ENCODE measurements around the gene CCNJ.

The CCNJ gene

GRCh38 chr10:96077156-96077555 lies 33.8 kb downstream of the CCNJ start:
- in situ Hi-C loops (cut with MboI; ENCODE audit: low sequenced_read_pairs, unreplicated experiment), result no loop called here
- TF ChIP-seq CTCF (IDR thresholded peaks at IDR 0.05; ENCODE audit: borderline replicate concordance, control extremely low read depth, extremely low read depth, insufficient read depth, missing control alignments), result no peak
- no peak for DNase-seq (ENCODE audit: low spot score)

DNA sequence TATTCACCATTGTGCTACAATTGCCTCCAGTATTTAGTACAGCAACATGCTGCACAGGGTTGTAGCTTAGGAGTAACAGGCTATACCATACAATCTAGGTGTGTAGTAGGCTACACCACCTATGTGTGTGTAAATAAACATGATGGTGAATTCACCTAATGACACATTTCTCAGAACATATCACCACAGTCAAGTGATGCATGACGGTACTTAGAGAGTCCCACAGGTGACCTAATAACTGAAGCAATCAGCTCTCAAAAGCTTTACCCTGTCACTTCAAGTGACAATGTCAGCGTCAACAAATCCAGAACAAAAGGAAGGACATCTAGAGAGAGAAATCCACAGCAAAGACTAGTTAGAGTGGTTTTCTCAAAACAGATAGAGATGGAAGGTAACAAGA lies 38.8 kb downstream of the CCNJ start:
- TF ChIP-seq CTCF (IDR thresholded peaks at IDR 0.05; ENCODE audit: borderline replicate concordance, control extremely low read depth, extremely low read depth, insufficient read depth, missing control alignments), result no peak
- in situ Hi-C loops (cut with MboI; ENCODE audit: low sequenced_read_pairs, unreplicated experiment), result no loop called here
- DNase-seq (ENCODE audit: low spot score), result peak; percentile 18

- in situ Hi-C loops (cut with MboI; ENCODE audit: low sequenced_read_pairs, unreplicated experiment), result no loop called here
- no peak for TF ChIP-seq CTCF (IDR thresholded peaks at IDR 0.05; ENCODE audit: borderline replicate concordance, control extremely low read depth, extremely low read depth, insufficient read depth, missing control alignments)
- no peak for DNase-seq (ENCODE audit: low spot score)
Measured at GRCh38 chr10:96082748-96083147, 39.4 kb downstream of the CCNJ start.

DNA sequence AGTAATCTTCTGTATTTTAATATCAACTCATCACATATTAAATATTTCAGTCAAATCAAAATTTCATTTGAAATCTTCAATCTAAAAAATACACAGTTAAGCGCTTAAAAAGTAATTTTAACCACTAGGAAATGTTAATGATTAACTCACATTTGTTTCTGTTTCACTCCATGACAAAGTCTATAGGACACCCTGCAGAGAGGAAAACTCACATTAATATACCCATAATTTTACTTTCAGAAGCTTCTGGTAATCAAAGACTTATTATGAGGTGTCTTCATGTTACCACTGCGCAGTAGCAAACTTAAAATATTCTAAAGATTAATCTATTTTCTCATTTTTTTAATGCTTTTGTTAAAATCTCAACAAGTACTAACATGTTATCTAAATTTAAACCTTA lies 45.7 kb downstream of the CCNJ start:
- no peak for TF ChIP-seq CTCF (IDR thresholded peaks at IDR 0.05; ENCODE audit: borderline replicate concordance, control extremely low read depth, extremely low read depth, insufficient read depth, missing control alignments)
- in situ Hi-C loops (cut with MboI; ENCODE audit: low sequenced_read_pairs, unreplicated experiment), result no loop called here
- peak; percentile 32 for DNase-seq (ENCODE audit: low spot score)

DNA sequence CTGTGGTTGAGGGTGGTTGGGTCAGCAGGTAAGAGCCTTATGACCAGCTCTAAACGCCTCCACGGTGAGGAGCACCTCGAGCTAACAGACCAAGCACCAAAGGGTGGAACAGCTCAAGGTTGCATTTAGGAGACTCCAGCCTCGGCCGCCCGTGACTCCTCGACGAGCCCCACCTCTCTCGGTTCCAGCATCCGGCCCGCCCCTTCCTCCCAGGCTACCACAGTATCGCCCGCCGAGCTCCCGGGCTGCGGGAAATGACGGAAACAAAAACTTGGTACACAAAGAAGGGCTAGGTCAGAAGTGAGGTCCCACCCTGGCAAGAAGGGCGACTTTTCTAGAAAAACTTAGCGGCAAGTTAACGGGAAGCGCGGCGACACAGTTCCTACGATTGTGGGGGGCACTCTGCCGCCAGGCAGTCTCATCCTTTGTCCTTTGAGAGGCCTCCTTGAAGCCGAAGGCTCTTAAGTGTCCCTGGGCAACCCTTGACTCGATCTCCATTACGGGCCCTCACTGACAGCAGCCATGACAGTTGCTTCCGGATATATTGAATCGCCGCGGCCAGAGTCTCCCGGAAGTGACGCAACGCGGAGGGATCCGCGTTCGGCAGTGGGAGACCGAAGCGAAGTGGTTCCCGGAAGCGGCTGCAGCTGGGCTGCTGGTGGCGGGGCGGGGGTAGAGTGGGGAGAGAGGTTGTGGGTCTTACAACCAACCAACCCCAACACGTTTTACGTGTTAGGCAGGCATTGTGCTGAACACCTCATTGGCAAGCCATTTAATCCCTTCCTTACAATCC lies 46.5 kb downstream of the CCNJ start:
- DNase-seq (ENCODE audit: low spot score), result peak; percentile 91
- in situ Hi-C loops (cut with MboI; ENCODE audit: low sequenced_read_pairs, unreplicated experiment), result no loop called here
- TF ChIP-seq CTCF (IDR thresholded peaks at IDR 0.05; ENCODE audit: borderline replicate concordance, control extremely low read depth, extremely low read depth, insufficient read depth, missing control alignments), result no peak

- in situ Hi-C loops (cut with MboI; ENCODE audit: low sequenced_read_pairs, unreplicated experiment), result no loop called here
- DNase-seq (ENCODE audit: low spot score), result no peak
- TF ChIP-seq CTCF (IDR thresholded peaks at IDR 0.05; ENCODE audit: borderline replicate concordance, control extremely low read depth, extremely low read depth, insufficient read depth, missing control alignments), result no peak
Measured at GRCh38 chr10:96090463-96090800, 47.0 kb downstream of the CCNJ start.
